ENCODE measurements around the gene GPC3.

GRCh38 chrX:133959972-133960371 lies 25.4 kb downstream of the GPC3 start:
- no peak for TF ChIP-seq CTCF (conservative IDR thresholded peaks at IDR 0.05 in 1 of 2, IDR thresholded peaks at IDR 0.05 in 1 of 2; ENCODE audit: extremely low read depth in 1 of 2, insufficient read depth in 1 of 2, low read depth in 1 of 2, low read length in 2 of 2)
- no peak for TF ChIP-seq EZH2 (IDR thresholded peaks at IDR 0.05; ENCODE audit: borderline replicate concordance, low read length)
